Epithelial cell of proximal tubule (primary cell): ENCODE results near the gene MARK3. TPM values are rescaled to one million over a fixed set of nuclear protein-coding genes. Genes with fewer than 3 reads are reported as not detected.

Experiments used
- DNase-seq: peaks from one replicate; pipeline ENCODE4 v3.0.0-alpha.2; 2011; ENCODE audit warnings: low read depth
- H3K4me3 ChIP-seq: 2 replicates; pipeline ENCODE4 v1.5.1; 2011; ENCODE audit warnings: low read depth, mild to moderate bottlenecking, low read length
- total RNA-seq: library from RNA; depleted of rRNA; stranded (reverse); fragments of >200 nt; gene quantifications from 2 replicates; pipeline ENCODE4 v1.2.3, GENCODE V29; 2015
- TF ChIP-seq, protein P1 (sequence below): conservative IDR thresholded peaks from 2 replicates; pipeline ENCODE4 v1.5.1; 2012; ENCODE audit warnings: low read depth, mild to moderate bottlenecking, low read length

MARK3 gene
- total RNA-seq, 1 donor from 2014 or later, result 47.5 TPM

DNA sequence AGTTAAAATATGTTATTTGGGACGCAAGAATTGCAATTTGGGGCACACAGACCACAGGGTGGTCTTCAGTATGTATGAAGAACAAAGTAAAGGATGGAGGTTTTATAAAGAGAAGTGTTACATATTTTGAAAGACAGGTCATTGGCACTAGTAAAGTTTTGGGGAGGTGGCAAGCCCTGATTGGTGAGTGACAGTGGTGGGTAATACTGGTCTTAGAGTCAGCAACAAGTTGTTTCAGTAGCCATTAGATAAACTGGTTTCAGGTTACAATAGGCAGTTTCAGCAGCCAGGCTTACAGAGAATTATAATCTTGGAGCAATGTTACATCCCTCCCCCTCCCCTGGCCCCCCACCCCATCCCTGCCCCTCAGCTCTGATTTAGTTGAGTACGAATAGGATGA is 17.5 kb downstream of the MARK3 start:
- DNase-seq, result no peak
- TF ChIP-seq, protein P1, sequence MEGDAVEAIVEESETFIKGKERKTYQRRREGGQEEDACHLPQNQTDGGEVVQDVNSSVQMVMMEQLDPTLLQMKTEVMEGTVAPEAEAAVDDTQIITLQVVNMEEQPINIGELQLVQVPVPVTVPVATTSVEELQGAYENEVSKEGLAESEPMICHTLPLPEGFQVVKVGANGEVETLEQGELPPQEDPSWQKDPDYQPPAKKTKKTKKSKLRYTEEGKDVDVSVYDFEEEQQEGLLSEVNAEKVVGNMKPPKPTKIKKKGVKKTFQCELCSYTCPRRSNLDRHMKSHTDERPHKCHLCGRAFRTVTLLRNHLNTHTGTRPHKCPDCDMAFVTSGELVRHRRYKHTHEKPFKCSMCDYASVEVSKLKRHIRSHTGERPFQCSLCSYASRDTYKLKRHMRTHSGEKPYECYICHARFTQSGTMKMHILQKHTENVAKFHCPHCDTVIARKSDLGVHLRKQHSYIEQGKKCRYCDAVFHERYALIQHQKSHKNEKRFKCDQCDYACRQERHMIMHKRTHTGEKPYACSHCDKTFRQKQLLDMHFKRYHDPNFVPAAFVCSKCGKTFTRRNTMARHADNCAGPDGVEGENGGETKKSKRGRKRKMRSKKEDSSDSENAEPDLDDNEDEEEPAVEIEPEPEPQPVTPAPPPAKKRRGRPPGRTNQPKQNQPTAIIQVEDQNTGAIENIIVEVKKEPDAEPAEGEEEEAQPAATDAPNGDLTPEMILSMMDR, result no peak

GRCh38 chr14:103404032-103404918 is 19.1 kb downstream of the MARK3 start:
- TF ChIP-seq, protein P1, result no peak
- H3K4me3 ChIP-seq, result no peak overlapping the region
- no peak for DNase-seq

More for the DNA sequence above, 17.5 kb downstream of the MARK3 start:
- H3K4me3 ChIP-seq, result no peak overlapping the region

GRCh38 chr14:103404920-103405319 is 19.7 kb downstream of the MARK3 start:
- no peak overlapping the region for H3K4me3 ChIP-seq
- DNase-seq, result no peak
- TF ChIP-seq, protein P1, result no peak

GRCh38 chr14:103408491-103409155 is 23.4 kb downstream of the MARK3 start:
- TF ChIP-seq, protein P1, result no peak
- no peak overlapping the region for H3K4me3 ChIP-seq
- DNase-seq, result no peak

DNA sequence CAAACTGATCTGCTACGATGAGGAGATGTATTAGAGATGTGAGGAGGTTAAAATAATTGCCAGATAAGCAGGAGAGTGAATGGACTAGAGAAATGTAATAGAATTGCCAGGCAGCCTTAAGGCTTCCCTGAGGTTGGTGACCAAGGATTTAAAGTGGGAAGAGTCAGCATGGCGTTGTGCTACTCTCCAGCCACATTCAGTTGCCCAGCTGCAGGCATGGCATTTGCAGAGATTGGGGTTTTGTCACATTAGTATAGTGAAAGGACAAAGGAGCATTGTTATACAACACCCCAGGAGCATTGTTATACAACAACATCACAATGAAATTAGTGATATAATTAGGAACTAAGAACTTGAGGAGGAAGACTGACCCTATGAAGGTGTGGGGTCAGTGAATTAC is 31.7 kb downstream of the MARK3 start:
- H3K4me3 ChIP-seq, result no peak overlapping the region
- TF ChIP-seq, protein P1, result no peak
- DNase-seq, result no peak

GRCh38 chr14:103418481-103418818 is 33.2 kb downstream of the MARK3 start:
- DNase-seq, result no peak
- no peak overlapping the region for H3K4me3 ChIP-seq
- TF ChIP-seq, protein P1, result no peak
